Measurements from ENCODE around the gene FOXA1. TPM values are rescaled to one million over a fixed set of nuclear protein-coding genes. Genes with fewer than 3 reads are reported as not detected.
A peak's percentile ranks its signal among the peaks of the same experiment; 100 is the strongest.

FOXA1 gene
- total and polyA plus RNA-seq, 4 donors = 14.3 to 67.2 (median 23.6) TPM

DNA sequence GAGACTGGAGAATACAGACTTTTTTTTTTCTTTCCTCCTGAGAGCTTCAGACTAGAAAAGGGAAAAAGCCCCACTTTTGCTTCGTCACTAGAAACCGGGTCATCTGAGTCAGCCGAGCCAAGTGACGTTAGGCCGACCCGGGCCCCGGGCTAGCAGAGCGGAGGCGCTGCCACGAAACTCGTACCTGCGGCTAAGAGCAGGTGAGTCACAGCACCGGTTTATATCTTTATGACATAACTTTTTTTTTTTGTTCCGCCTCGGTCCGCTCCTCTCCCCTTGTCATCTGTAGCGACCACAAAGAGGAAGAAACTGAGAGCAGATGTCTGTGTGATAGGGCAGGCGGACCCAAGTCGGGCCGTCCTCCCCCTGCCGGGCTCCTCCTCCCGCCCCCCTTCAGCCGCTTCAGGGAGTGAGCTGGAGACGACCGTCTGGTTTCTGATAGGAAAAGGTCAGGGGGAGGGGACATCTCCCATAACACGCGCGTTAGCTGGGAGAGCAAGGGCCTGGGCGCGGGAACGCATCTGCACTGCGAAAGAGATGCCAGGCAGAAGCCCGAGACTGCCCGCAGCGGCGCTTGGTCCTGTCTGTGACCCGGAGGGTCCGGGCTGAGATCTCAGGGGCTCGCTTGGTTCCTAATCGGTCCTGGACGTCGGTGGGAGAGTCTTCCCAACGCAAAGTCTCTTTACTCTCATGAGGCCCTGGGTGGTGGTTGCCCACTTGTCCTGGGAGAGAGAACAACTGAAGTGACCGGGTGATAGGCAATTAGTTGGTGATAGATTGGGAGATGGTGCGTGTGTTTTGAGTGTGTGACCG, 966 bp upstream of the FOXA1 start:
- Histone ChIP-seq H3K27ac (ENCODE audit: low read depth in 1 of 2, low read length in 1 of 2) (peak overlapping the region in 1 of 2 donors; percentile 90), H3K36me3 (ENCODE audit: control insufficient read depth in 4 of 4, insufficient read depth in 4 of 4, low read length in 4 of 4) (no peaks in the 10 kb centered on the region), H3K4me3 (no peak overlapping the region), H3K9ac (ENCODE audit: insufficient read depth in 1 of 2, low read length in 2 of 2) (peak overlapping the region; percentile 54 to 68), H3K9me3 (ENCODE audit: control insufficient read depth in 4 of 4, insufficient read depth in 3 of 4, low read length in 3 of 4) (peaks cover 0 to 26% (median 0%) of the 10 kb centered on the region in 4 donors), H3K4me1 (ENCODE audit: control insufficient read depth in 5 of 5, insufficient read depth in 5 of 5, low read length in 5 of 5) (peaks cover 0 to 19% (median 8%) of the 10 kb centered on the region in 5 donors), H3K27me3 (ENCODE audit: control insufficient read depth in 3 of 3, insufficient read depth in 3 of 3, low read length in 2 of 3) (peaks cover 2 to 82% (median 79%) of the 10 kb centered on the region in 3 donors)
- DNase-seq = peak; percentile 66 to 81 (median 78)
- TF ChIP-seq, protein P1, sequence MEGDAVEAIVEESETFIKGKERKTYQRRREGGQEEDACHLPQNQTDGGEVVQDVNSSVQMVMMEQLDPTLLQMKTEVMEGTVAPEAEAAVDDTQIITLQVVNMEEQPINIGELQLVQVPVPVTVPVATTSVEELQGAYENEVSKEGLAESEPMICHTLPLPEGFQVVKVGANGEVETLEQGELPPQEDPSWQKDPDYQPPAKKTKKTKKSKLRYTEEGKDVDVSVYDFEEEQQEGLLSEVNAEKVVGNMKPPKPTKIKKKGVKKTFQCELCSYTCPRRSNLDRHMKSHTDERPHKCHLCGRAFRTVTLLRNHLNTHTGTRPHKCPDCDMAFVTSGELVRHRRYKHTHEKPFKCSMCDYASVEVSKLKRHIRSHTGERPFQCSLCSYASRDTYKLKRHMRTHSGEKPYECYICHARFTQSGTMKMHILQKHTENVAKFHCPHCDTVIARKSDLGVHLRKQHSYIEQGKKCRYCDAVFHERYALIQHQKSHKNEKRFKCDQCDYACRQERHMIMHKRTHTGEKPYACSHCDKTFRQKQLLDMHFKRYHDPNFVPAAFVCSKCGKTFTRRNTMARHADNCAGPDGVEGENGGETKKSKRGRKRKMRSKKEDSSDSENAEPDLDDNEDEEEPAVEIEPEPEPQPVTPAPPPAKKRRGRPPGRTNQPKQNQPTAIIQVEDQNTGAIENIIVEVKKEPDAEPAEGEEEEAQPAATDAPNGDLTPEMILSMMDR (IDR thresholded peaks at IDR 0.05; ENCODE audit: control extremely low read depth, extremely low read depth) = no peak
- 2 to 4% methylated on average over 46 of the region's 46 CpGs for WGBS, 2 donors
- peak; percentile 54 for ATAC-seq (ENCODE audit: insufficient read depth, low FRiP score)

DNA sequence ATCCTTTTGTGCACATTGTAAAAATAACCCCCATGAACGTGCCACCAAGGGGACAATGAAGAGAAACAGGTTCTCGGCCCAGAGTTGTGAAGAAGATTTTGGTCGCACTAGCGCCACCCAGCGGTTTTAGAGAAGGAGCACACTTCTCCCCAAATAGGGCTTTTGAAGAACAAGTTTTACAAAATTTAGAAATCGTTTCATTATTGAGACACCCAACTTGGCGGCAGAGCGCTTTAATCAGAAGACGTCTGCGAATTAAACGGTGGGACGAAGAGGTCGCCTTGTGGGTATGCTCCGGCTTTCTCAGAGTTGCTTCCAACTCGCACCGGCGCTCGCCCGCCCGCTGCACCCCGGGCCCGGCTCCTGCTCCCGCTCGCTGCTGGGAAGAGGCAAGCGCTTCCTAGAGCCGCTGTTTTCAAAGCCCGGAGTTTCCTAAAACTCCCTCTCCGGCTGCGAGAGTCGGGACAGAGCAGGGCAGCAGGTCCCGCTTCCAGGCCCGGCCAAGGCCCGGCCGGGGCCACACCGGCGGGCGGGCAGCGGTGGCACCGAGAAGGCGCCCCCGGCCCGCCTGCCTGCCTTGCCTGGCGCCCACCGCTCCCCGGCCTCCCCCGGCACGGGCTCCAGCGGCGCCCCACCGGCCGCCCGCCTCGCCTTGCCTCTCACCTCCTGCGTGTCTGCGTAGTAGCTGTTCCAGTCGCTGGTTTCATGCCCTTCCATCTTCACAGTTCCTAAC, 645 bp downstream of the FOXA1 start:
- ATAC-seq (ENCODE audit: insufficient read depth, low FRiP score) (no peak), DNase-seq (peak; percentile 85 to 92 (median 90))
- Histone ChIP-seq H3K36me3 (ENCODE audit: control insufficient read depth in 4 of 4, insufficient read depth in 4 of 4, low read length in 4 of 4) (no peaks in the 10 kb centered on the region), H3K9me3 (ENCODE audit: control insufficient read depth in 4 of 4, insufficient read depth in 3 of 4, low read length in 3 of 4) (peaks cover 0 to 22% (median 0%) of the 10 kb centered on the region in 4 donors), H3K27ac (ENCODE audit: low read depth in 1 of 2, low read length in 1 of 2) (peak overlapping the region in 1 of 2 donors; percentile 92), H3K9ac (ENCODE audit: insufficient read depth in 1 of 2, low read length in 2 of 2) (peak overlapping the region; percentile 30 to 72), H3K27me3 (ENCODE audit: control insufficient read depth in 3 of 3, insufficient read depth in 3 of 3, low read length in 2 of 3) (peaks cover 2 to 83% (median 75%) of the 10 kb centered on the region in 3 donors), H3K4me1 (ENCODE audit: control insufficient read depth in 5 of 5, insufficient read depth in 5 of 5, low read length in 5 of 5) (peaks cover 0 to 12% (median 3%) of the 10 kb centered on the region in 5 donors), H3K4me3 (peak overlapping the region; percentile 56)
- 3% methylated on average over 39 to 56 of the region's 56 CpGs for WGBS, 2 donors
- TF ChIP-seq, protein P1 (IDR thresholded peaks at IDR 0.05; ENCODE audit: control extremely low read depth, extremely low read depth) = peak; percentile 7

DNA sequence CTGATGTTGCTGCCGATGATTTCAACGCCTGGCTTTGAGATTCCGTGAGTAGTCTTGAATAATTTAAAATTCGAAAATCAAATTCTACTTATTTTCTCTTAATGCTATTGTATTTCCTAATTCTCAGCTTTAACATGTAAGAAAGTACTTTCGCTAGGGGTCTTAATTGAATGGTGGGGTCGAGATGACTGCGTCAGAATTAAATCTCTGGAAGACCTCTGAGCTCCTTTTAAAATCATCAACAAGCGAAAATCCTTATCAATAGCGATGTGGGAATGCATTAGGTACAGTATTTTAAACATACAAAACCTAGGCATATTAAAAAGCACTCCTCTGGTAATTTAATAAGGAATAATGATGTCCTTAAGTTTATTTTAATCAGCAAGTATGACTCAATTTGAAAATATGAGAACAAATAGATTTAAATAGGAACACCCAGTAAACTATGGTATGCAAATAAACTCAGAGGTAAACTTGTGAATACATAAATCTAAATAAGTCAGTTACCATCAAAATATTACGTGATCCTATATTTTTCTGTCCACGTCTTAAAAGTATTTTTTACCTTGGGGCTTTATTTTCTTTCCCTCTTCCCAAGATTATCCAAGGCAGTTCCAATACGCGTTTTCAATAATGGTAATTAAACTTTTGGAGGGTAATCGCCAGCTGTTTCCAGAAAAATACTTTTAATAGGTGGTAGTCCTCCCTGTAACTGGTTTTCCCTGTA, 1.4 kb downstream of the FOXA1 start:
- H3K4me3 ChIP-seq = no peak overlapping the region
- peaks cover 0 to 8% (median 3%) of the 10 kb centered on the region in 5 donors for H3K4me1 ChIP-seq (ENCODE audit: control insufficient read depth in 5 of 5, insufficient read depth in 5 of 5, low read length in 5 of 5)
- TF ChIP-seq, protein P1 (IDR thresholded peaks at IDR 0.05; ENCODE audit: control extremely low read depth, extremely low read depth) = no peak
- H3K9ac ChIP-seq (ENCODE audit: insufficient read depth in 1 of 2, low read length in 2 of 2) = peak overlapping the region; percentile 30 to 72
- H3K36me3 ChIP-seq (ENCODE audit: control insufficient read depth in 4 of 4, insufficient read depth in 4 of 4, low read length in 4 of 4) = no peaks in the 10 kb centered on the region
- H3K9me3 ChIP-seq (ENCODE audit: control insufficient read depth in 4 of 4, insufficient read depth in 3 of 4, low read length in 3 of 4) = peaks cover 0 to 18% (median 0%) of the 10 kb centered on the region in 4 donors
- H3K27ac ChIP-seq (ENCODE audit: low read depth in 1 of 2, low read length in 1 of 2) = no peak overlapping the region
- DNase-seq = peak in 2 of 3 donors; percentile 23 to 43
- H3K27me3 ChIP-seq (ENCODE audit: control insufficient read depth in 3 of 3, insufficient read depth in 3 of 3, low read length in 2 of 3) = peaks cover 2 to 83% (median 76%) of the 10 kb centered on the region in 3 donors
- no peak for ATAC-seq (ENCODE audit: insufficient read depth, low FRiP score)
- 13 to 14% methylated on average over 14 of the region's 14 CpGs for WGBS, 2 donors

Measured in lung (tissue), 12 donors.